ENCODE measurements around the gene GLIPR1L1.
A peak's percentile ranks its signal among the peaks of the same experiment; 100 is the strongest.

GLIPR1L1 gene

DNA sequence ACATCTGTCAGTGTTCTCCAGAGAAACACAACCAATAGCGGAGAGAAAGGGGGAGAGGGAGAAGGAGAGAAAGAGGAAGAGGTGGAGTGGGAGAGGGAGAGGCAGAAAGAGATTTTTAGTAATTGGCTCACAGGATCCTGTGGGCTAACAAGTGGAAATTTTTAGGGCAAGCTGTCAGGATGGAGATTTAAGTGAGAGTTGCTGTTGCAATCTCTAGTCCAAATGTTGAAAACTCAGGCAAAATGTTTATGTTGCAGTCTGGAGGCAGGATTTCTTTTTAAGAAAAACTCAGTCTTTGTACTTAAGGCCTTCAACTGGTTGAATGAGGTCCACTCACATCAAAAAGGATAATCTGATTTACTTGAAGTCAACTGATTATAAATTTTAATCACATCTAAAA is 43.9 kb downstream of the GLIPR1L1 start:
- H3K9ac ChIP-seq (ENCODE audit: low read length), result no peak overlapping the region
- H2BK12ac ChIP-seq (ENCODE audit: low read length), result no peak overlapping the region
- H4K12ac ChIP-seq (ENCODE audit: low read depth, low read length), result no peak overlapping the region
- no peaks in the 10 kb centered on the region for H3K27me3 ChIP-seq (ENCODE audit: insufficient read depth, low read length)
- H2BK120ac ChIP-seq (ENCODE audit: insufficient read depth, low read length, poor library complexity), result no peak overlapping the region
- no peak overlapping the region for H3K4me2 ChIP-seq (ENCODE audit: low read length)
- H2AFZ ChIP-seq (ENCODE audit: insufficient read depth, low read length, poor library complexity), result no peak overlapping the region
- no peak overlapping the region for H3K14ac ChIP-seq (ENCODE audit: low read length)
- no peak overlapping the region for H2AK5ac ChIP-seq (ENCODE audit: low read length)
- no peak overlapping the region for H4K91ac ChIP-seq (ENCODE audit: low read depth, low read length)
- H3K4me3 ChIP-seq (ENCODE audit: low read depth, low read length), result no peak overlapping the region
- DNase-seq, result no peak
- H3K18ac ChIP-seq (ENCODE audit: low read length), result no peak overlapping the region
- no peaks in the 10 kb centered on the region for H3K79me2 ChIP-seq (ENCODE audit: control insufficient read depth, insufficient read depth, low read length, poor library complexity)
- no peak overlapping the region for H3K4ac ChIP-seq (ENCODE audit: low read depth, low read length)
- H3K36me3 ChIP-seq (ENCODE audit: control insufficient read depth in 1 of 2, insufficient read depth in 2 of 2, low read length in 2 of 2), result no peaks in the 10 kb centered on the region
- no peaks in the 10 kb centered on the region for H3K4me1 ChIP-seq (ENCODE audit: control insufficient read depth in 1 of 2, insufficient read depth in 2 of 2, low read length in 2 of 2)
- no peaks in the 10 kb centered on the region for H3K79me1 ChIP-seq (ENCODE audit: low read length)
- no peaks in the 10 kb centered on the region for H3K9me3 ChIP-seq (ENCODE audit: insufficient read depth, low read depth, low read length)
- no peak overlapping the region for H2BK5ac ChIP-seq (ENCODE audit: low read depth, low read length, poor library complexity)
- no peak overlapping the region for H4K8ac ChIP-seq (ENCODE audit: low read depth, low read length)
- H3K23ac ChIP-seq (ENCODE audit: low read length), result no peak overlapping the region
- H3K27ac ChIP-seq (ENCODE audit: low read depth, low read length), result no peak overlapping the region
- WGBS (ENCODE audit: extremely low coverage, insufficient coverage, insufficient read length), result no CpG with 5 or more reads among the region's 1 CpG

DNA sequence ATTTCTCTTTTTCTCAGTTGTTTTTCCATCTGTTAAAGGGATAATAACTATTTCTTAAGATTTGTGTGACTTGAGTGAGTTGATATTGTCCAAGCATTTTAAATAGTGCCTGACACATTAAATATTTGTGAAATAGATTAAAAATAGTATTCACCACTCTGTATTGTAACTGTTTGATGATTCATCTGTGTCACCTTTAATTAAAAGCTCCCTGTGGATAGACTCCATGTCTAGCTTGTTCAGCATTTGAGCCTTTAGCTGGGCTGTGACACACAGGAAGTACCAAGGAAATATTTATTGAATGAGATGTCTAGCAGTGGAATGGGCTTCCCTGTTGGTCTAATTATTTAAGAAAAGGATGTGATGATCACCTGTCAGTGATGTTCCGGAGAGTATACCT is 54.6 kb downstream of the GLIPR1L1 start:
- no peak overlapping the region for H3K23ac ChIP-seq (ENCODE audit: low read length)
- no peaks in the 10 kb centered on the region for H3K9me3 ChIP-seq (ENCODE audit: insufficient read depth, low read depth, low read length)
- WGBS (ENCODE audit: extremely low coverage, insufficient coverage, insufficient read length), result no CpG with 5 or more reads among the region's 1 CpG
- H3K36me3 ChIP-seq (ENCODE audit: control insufficient read depth in 1 of 2, insufficient read depth in 2 of 2, low read length in 2 of 2), result no peaks in the 10 kb centered on the region
- H4K91ac ChIP-seq (ENCODE audit: low read depth, low read length), result no peak overlapping the region
- DNase-seq, result peak in 1 of 2 donors; percentile 16
- H3K4me1 ChIP-seq (ENCODE audit: control insufficient read depth in 1 of 2, insufficient read depth in 2 of 2, low read length in 2 of 2), result no peaks in the 10 kb centered on the region
- H3K18ac ChIP-seq (ENCODE audit: low read length), result no peak overlapping the region
- no peak overlapping the region for H2BK120ac ChIP-seq (ENCODE audit: insufficient read depth, low read length, poor library complexity)
- H3K79me2 ChIP-seq (ENCODE audit: control insufficient read depth, insufficient read depth, low read length, poor library complexity), result peaks cover 3% of the 10 kb centered on the region
- H2AK5ac ChIP-seq (ENCODE audit: low read length), result no peak overlapping the region
- H2AFZ ChIP-seq (ENCODE audit: insufficient read depth, low read length, poor library complexity), result no peak overlapping the region
- no peak overlapping the region for H2BK5ac ChIP-seq (ENCODE audit: low read depth, low read length, poor library complexity)
- H2BK12ac ChIP-seq (ENCODE audit: low read length), result no peak overlapping the region
- H4K8ac ChIP-seq (ENCODE audit: low read depth, low read length), result no peak overlapping the region
- no peak overlapping the region for H3K27ac ChIP-seq (ENCODE audit: low read depth, low read length)
- no peaks in the 10 kb centered on the region for H3K27me3 ChIP-seq (ENCODE audit: insufficient read depth, low read length)
- peaks cover 3% of the 10 kb centered on the region for H3K79me1 ChIP-seq (ENCODE audit: low read length)
- no peak overlapping the region for H4K12ac ChIP-seq (ENCODE audit: low read depth, low read length)
- H3K4ac ChIP-seq (ENCODE audit: low read depth, low read length), result no peak overlapping the region
- no peak overlapping the region for H3K9ac ChIP-seq (ENCODE audit: low read length)
- H3K4me3 ChIP-seq (ENCODE audit: low read depth, low read length), result no peak overlapping the region
- H3K4me2 ChIP-seq (ENCODE audit: low read length), result no peak overlapping the region
- no peak overlapping the region for H3K14ac ChIP-seq (ENCODE audit: low read length)

DNA sequence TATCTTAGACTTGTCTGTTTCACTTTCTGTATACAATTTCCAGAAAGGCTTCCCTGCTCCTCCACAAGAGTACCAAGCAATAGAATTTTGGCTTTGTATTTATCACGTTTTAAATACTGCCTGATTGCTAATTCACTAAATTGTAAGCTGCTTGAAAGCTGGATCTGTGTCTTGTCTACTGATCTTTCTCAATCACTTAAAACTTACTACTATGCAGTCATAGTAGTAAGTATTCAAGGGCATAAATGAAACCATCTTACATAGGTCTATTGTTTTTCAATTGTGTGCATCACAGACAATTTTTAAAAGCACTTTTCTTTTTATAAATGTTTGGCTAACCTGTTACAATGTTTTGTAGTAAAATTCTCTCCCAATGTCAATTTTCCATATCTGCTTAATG is 55.2 kb downstream of the GLIPR1L1 start:
- Histone ChIP-seq H3K18ac (ENCODE audit: low read length) (no peak overlapping the region), H3K79me2 (ENCODE audit: control insufficient read depth, insufficient read depth, low read length, poor library complexity) (peaks cover 3% of the 10 kb centered on the region), H3K4me3 (ENCODE audit: low read depth, low read length) (no peak overlapping the region), H3K36me3 (ENCODE audit: control insufficient read depth in 1 of 2, insufficient read depth in 2 of 2, low read length in 2 of 2) (no peaks in the 10 kb centered on the region), H2BK12ac (ENCODE audit: low read length) (no peak overlapping the region), H3K27ac (ENCODE audit: low read depth, low read length) (no peak overlapping the region), H4K91ac (ENCODE audit: low read depth, low read length) (no peak overlapping the region), H2AK5ac (ENCODE audit: low read length) (no peak overlapping the region), H4K12ac (ENCODE audit: low read depth, low read length) (no peak overlapping the region), H3K9ac (ENCODE audit: low read length) (no peak overlapping the region), H2AFZ (ENCODE audit: insufficient read depth, low read length, poor library complexity) (no peak overlapping the region), H2BK120ac (ENCODE audit: insufficient read depth, low read length, poor library complexity) (no peak overlapping the region), H3K9me3 (ENCODE audit: insufficient read depth, low read depth, low read length) (no peaks in the 10 kb centered on the region), H3K14ac (ENCODE audit: low read length) (no peak overlapping the region), H2BK5ac (ENCODE audit: low read depth, low read length, poor library complexity) (no peak overlapping the region), H3K27me3 (ENCODE audit: insufficient read depth, low read length) (no peaks in the 10 kb centered on the region), H3K4ac (ENCODE audit: low read depth, low read length) (no peak overlapping the region), H3K4me2 (ENCODE audit: low read length) (no peak overlapping the region), H3K79me1 (ENCODE audit: low read length) (peaks cover 3% of the 10 kb centered on the region), H3K23ac (ENCODE audit: low read length) (no peak overlapping the region), H4K8ac (ENCODE audit: low read depth, low read length) (no peak overlapping the region), H3K4me1 (ENCODE audit: control insufficient read depth in 1 of 2, insufficient read depth in 2 of 2, low read length in 2 of 2) (no peaks in the 10 kb centered on the region)
- no CpG with 5 or more reads among the region's 1 CpG for WGBS (ENCODE audit: extremely low coverage, insufficient coverage, insufficient read length)
- no peak for DNase-seq

DNA sequence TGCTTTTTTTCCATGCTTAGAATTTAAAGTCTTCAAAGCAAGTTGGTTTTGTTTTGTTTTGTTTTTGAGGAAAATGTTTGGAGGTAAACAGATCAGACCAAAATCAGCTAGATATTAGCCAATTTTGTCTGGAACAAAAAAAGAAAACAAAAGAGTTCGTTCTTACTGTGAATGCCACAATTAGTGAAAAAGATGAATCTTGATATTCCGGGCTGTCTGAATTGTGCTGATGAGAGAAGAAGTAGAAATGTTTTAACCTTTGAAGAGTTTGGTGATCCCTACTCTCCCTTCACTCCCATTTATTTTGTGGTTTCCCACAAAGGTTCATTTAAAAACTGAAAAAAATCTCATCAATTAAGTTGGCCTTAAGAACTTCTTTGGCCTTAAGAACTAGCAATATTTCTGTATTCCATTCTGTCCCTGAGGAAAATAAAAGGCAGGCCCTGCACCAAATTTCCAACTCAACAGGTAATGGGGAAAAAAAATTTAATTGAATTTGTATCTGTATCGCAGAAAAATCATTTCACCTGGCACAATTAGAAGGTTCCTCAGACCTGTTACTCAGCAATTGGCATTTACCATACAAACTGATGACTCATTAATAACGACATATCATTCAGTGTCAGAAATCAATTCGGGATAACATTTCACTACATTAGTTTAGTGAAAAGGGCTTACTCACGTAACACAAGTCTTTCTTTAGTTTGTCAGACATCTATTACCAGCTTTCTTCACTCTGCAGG is 55.9 kb downstream of the GLIPR1L1 start:
- no peak overlapping the region for H2BK12ac ChIP-seq (ENCODE audit: low read length)
- H2AFZ ChIP-seq (ENCODE audit: insufficient read depth, low read length, poor library complexity), result no peak overlapping the region
- no peak overlapping the region for H2BK120ac ChIP-seq (ENCODE audit: insufficient read depth, low read length, poor library complexity)
- WGBS (ENCODE audit: extremely low coverage, insufficient coverage, insufficient read length), result no CpG with 5 or more reads among the region's 6 CpGs
- no peak overlapping the region for H4K91ac ChIP-seq (ENCODE audit: low read depth, low read length)
- no peak overlapping the region for H2BK5ac ChIP-seq (ENCODE audit: low read depth, low read length, poor library complexity)
- H3K4me1 ChIP-seq (ENCODE audit: control insufficient read depth in 1 of 2, insufficient read depth in 2 of 2, low read length in 2 of 2), result no peaks in the 10 kb centered on the region
- H3K79me1 ChIP-seq (ENCODE audit: low read length), result peaks cover 3% of the 10 kb centered on the region
- no peak overlapping the region for H4K8ac ChIP-seq (ENCODE audit: low read depth, low read length)
- H3K79me2 ChIP-seq (ENCODE audit: control insufficient read depth, insufficient read depth, low read length, poor library complexity), result peaks cover 3% of the 10 kb centered on the region
- H3K23ac ChIP-seq (ENCODE audit: low read length), result no peak overlapping the region
- no peak overlapping the region for H3K4me2 ChIP-seq (ENCODE audit: low read length)
- H4K12ac ChIP-seq (ENCODE audit: low read depth, low read length), result no peak overlapping the region
- H3K36me3 ChIP-seq (ENCODE audit: control insufficient read depth in 1 of 2, insufficient read depth in 2 of 2, low read length in 2 of 2), result no peaks in the 10 kb centered on the region
- H3K9ac ChIP-seq (ENCODE audit: low read length), result no peak overlapping the region
- no peak for DNase-seq
- no peak overlapping the region for H3K4me3 ChIP-seq (ENCODE audit: low read depth, low read length)
- H3K9me3 ChIP-seq (ENCODE audit: insufficient read depth, low read depth, low read length), result no peaks in the 10 kb centered on the region
- no peaks in the 10 kb centered on the region for H3K27me3 ChIP-seq (ENCODE audit: insufficient read depth, low read length)
- H3K14ac ChIP-seq (ENCODE audit: low read length), result no peak overlapping the region
- H3K18ac ChIP-seq (ENCODE audit: low read length), result no peak overlapping the region
- H3K27ac ChIP-seq (ENCODE audit: low read depth, low read length), result no peak overlapping the region
- H2AK5ac ChIP-seq (ENCODE audit: low read length), result no peak overlapping the region
- H3K4ac ChIP-seq (ENCODE audit: low read depth, low read length), result no peak overlapping the region

Measured in trophoblast cell (in vitro differentiated cells and primary cell).